Measurements from ENCODE around the gene CHST13. TPM values are rescaled to one million over a fixed set of nuclear protein-coding genes. Genes with fewer than 3 reads are reported as not detected.
A peak's percentile ranks its signal among the peaks of the same experiment; 100 is the strongest.

Gene CHST13
- total RNA-seq, 2 experiments from 2014 or later, result not detected

- H3K27me3 Mint-ChIP-seq, result no peaks in the 10 kb centered on the region
- no peaks in the 10 kb centered on the region for H3K9me3 Mint-ChIP-seq
- no peak for DNase-seq
- H3K4me3 Mint-ChIP-seq, result no peak overlapping the region
- no peak overlapping the region for H3K27ac Mint-ChIP-seq
- H3K4me1 Mint-ChIP-seq, result peaks cover 8% of the 10 kb centered on the region
- no peaks in the 10 kb centered on the region for H3K36me3 Mint-ChIP-seq
Measured at GRCh38 chr3:126484148-126484547, 39.8 kb upstream of the CHST13 start.

DNA sequence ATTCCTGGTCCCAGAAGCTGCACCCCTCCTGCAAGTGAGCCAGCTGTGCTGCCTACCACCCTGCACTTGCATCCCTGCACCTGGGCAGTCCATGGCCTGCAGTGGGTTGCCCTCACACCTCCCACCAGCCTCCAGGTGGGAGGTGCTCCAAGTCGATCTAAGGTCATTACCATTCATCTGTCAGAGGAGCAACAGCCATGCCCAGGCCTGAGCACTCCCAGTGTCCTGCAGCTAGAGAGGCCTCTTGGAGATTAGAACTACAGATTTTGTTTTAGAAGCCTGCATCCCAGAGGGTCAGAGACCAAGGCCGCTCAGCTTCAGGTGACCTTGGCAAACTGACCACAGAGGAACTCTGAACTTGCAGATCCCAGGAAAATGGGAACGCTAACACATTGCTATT, 39.3 kb upstream of the CHST13 start:
- Mint-ChIP-seq H3K9me3 (no peaks in the 10 kb centered on the region), H3K36me3 (no peaks in the 10 kb centered on the region), H3K4me1 (peaks cover 8% of the 10 kb centered on the region), H3K27ac (no peak overlapping the region), H3K4me3 (no peak overlapping the region), H3K27me3 (no peaks in the 10 kb centered on the region)
- no peak for DNase-seq

GRCh38 chr3:126485176-126485897, 38.6 kb upstream of the CHST13 start:
- DNase-seq, result no peak
- H3K36me3 Mint-ChIP-seq, result no peaks in the 10 kb centered on the region
- peaks cover 8% of the 10 kb centered on the region for H3K4me1 Mint-ChIP-seq
- no peak overlapping the region for H3K4me3 Mint-ChIP-seq
- H3K27me3 Mint-ChIP-seq, result no peaks in the 10 kb centered on the region
- no peak overlapping the region for H3K27ac Mint-ChIP-seq
- H3K9me3 Mint-ChIP-seq, result no peaks in the 10 kb centered on the region

- no peak overlapping the region for H3K4me3 Mint-ChIP-seq
- no peak for DNase-seq
- no peaks in the 10 kb centered on the region for H3K36me3 Mint-ChIP-seq
- no peaks in the 10 kb centered on the region for H3K9me3 Mint-ChIP-seq
- no peak overlapping the region for H3K27ac Mint-ChIP-seq
- H3K27me3 Mint-ChIP-seq, result no peaks in the 10 kb centered on the region
- peaks cover 8% of the 10 kb centered on the region for H3K4me1 Mint-ChIP-seq
Measured at GRCh38 chr3:126485956-126486355, 38.0 kb upstream of the CHST13 start.

DNA sequence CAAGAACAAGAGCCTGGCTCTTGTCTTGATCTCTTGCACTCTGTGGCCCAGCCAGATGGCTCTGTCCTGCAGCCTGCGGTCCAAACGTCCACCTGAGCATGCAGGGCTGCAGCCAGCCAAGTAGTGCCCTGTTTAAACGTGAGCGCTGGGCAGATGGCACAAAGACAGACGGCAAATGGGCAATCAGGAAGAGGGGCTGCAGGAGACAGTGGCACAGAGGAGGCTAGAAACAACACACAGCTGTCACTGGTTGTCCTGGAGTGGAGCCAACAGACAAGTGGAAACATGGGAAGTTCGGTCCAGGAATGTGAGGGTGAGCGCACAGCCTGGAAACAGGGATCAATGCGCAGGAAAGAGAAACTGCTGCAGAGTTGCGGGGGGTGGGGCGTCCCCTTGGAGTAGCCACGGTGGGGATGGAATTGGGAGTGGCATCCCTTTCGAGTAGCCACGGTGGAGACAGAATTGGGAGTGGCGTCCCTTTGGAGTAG, 37.6 kb upstream of the CHST13 start:
- peaks cover 8% of the 10 kb centered on the region for H3K4me1 Mint-ChIP-seq
- no peak overlapping the region for H3K27ac Mint-ChIP-seq
- no peaks in the 10 kb centered on the region for H3K27me3 Mint-ChIP-seq
- no peaks in the 10 kb centered on the region for H3K36me3 Mint-ChIP-seq
- no peak for DNase-seq
- no peaks in the 10 kb centered on the region for H3K9me3 Mint-ChIP-seq
- no peak overlapping the region for H3K4me3 Mint-ChIP-seq

- peak overlapping the region; percentile 79 for H3K27ac Mint-ChIP-seq
- no peaks in the 10 kb centered on the region for H3K9me3 Mint-ChIP-seq
- no peaks in the 10 kb centered on the region for H3K36me3 Mint-ChIP-seq
- H3K4me1 Mint-ChIP-seq, result peaks cover 8% of the 10 kb centered on the region
- no peaks in the 10 kb centered on the region for H3K27me3 Mint-ChIP-seq
- DNase-seq, result peak; percentile 16
- H3K4me3 Mint-ChIP-seq, result no peak overlapping the region
Measured at GRCh38 chr3:126487151-126487771, 36.7 kb upstream of the CHST13 start.

- peak overlapping the region; percentile 4 for H3K27ac Mint-ChIP-seq
- H3K27me3 Mint-ChIP-seq, result no peaks in the 10 kb centered on the region
- no peak overlapping the region for H3K4me3 Mint-ChIP-seq
- no peaks in the 10 kb centered on the region for H3K36me3 Mint-ChIP-seq
- H3K9me3 Mint-ChIP-seq, result no peaks in the 10 kb centered on the region
- DNase-seq, result no peak
- H3K4me1 Mint-ChIP-seq, result peaks cover 8% of the 10 kb centered on the region
Measured at GRCh38 chr3:126488185-126488584, 35.8 kb upstream of the CHST13 start.

- Mint-ChIP-seq H3K9me3 (no peaks in the 10 kb centered on the region), H3K4me1 (peaks cover 12% of the 10 kb centered on the region), H3K27ac (no peak overlapping the region)
Measured at GRCh38 chr3:126488886-126489569, 34.9 kb upstream of the CHST13 start.

GRCh38 chr3:126490619-126491018, 33.3 kb upstream of the CHST13 start:
- no peak overlapping the region for H3K27ac Mint-ChIP-seq
- no peak overlapping the region for H3K4me3 Mint-ChIP-seq
- no peak for DNase-seq
- H3K9me3 Mint-ChIP-seq, result no peaks in the 10 kb centered on the region
- H3K36me3 Mint-ChIP-seq, result no peaks in the 10 kb centered on the region
- peaks cover 14% of the 10 kb centered on the region for H3K4me1 Mint-ChIP-seq
- H3K27me3 Mint-ChIP-seq, result no peaks in the 10 kb centered on the region

More at GRCh38 chr3:126488886-126489569, 34.9 kb upstream of the CHST13 start:
- no peaks in the 10 kb centered on the region for H3K27me3 Mint-ChIP-seq
- DNase-seq, result no peak
- H3K4me3 Mint-ChIP-seq, result no peak overlapping the region
- no peaks in the 10 kb centered on the region for H3K36me3 Mint-ChIP-seq

DNA sequence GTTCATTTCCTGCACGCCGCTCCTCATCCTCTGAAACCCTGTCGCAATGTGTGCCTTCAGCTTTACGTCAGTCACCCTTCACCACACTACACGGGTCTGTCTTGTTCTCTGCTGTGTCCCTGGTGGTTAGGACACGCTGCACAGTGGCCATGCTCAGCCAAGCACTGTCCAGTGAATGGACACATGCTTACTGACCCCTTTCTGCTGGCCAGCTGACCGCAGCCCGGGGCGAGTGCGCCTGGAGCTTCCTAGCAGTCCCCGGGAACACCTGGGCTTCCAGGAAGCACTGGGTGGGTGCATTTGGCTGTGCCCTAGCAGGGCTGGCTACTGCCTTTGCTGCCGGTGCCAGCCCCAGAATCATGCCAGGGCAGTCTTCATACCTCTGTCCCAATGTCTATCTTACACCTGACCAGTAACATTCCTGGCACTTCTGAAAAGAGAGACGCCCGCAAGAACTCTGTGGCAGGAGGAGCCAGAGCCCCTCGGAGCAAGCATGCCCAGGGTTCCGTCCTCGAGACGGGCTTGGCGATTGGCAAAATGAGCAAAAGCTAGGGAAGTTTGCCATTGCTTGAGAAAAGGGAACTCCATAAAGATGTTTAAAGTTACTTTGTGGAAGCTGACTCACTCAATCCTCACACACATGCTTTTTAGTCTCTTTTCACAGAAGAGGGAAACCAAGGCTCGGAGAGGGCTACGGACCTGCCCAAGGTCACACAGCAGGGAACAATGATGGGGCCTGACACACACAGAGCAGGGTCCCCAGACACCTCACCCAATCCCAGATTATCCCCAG, 32.5 kb upstream of the CHST13 start:
- no peak for DNase-seq
- Mint-ChIP-seq H3K27ac (no peak overlapping the region), H3K4me3 (no peak overlapping the region), H3K9me3 (no peaks in the 10 kb centered on the region), H3K4me1 (peaks cover 14% of the 10 kb centered on the region), H3K27me3 (no peaks in the 10 kb centered on the region), H3K36me3 (no peaks in the 10 kb centered on the region)

- Mint-ChIP-seq H3K9me3 (no peaks in the 10 kb centered on the region), H3K27me3 (no peaks in the 10 kb centered on the region), H3K27ac (no peak overlapping the region), H3K36me3 (no peaks in the 10 kb centered on the region), H3K4me1 (peaks cover 7% of the 10 kb centered on the region), H3K4me3 (no peak overlapping the region)
- DNase-seq, result no peak
Measured at GRCh38 chr3:126493051-126493450, 30.9 kb upstream of the CHST13 start.

DNA sequence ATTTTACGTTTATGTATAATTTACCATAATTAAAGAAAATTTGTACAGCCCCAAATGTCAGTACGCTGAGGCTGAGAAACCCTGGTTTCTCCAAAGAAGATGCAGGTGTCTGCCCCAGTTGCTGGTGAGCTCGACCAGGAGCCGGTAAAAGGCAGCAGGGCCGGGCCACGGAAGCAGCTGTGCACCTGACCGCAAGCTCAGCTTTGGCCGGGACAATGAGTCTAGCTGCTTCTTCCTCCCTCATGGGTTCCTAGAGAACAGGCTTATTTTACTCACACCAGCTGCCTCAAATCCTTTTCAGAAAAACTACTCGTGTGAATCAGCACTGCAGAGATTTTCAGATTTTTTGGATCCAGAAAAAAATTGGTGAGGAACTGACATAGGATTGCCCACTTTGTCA, 30.2 kb upstream of the CHST13 start:
- Mint-ChIP-seq H3K4me1 (peaks cover 7% of the 10 kb centered on the region), H3K9me3 (no peaks in the 10 kb centered on the region), H3K27ac (no peak overlapping the region), H3K27me3 (no peaks in the 10 kb centered on the region), H3K4me3 (no peak overlapping the region), H3K36me3 (no peaks in the 10 kb centered on the region)
- no peak for DNase-seq

GRCh38 chr3:126494204-126494969, 29.6 kb upstream of the CHST13 start:
- no peak for DNase-seq
- Mint-ChIP-seq H3K4me3 (no peak overlapping the region), H3K9me3 (no peaks in the 10 kb centered on the region), H3K4me1 (peaks cover 7% of the 10 kb centered on the region), H3K27me3 (no peaks in the 10 kb centered on the region), H3K27ac (no peak overlapping the region), H3K36me3 (no peaks in the 10 kb centered on the region)

- Mint-ChIP-seq H3K27ac (no peak overlapping the region), H3K4me3 (no peak overlapping the region), H3K4me1 (peaks cover 7% of the 10 kb centered on the region), H3K9me3 (no peaks in the 10 kb centered on the region), H3K36me3 (no peaks in the 10 kb centered on the region), H3K27me3 (no peaks in the 10 kb centered on the region)
- no peak for DNase-seq
Measured at GRCh38 chr3:126494970-126495230, 29.1 kb upstream of the CHST13 start.

Measured in activated naive CD8-positive, alpha-beta T cell treated with anti-CD3 and anti-CD28 coated beads for 36 hours (primary cell).